ENCODE measurements around the gene PDE6D. TPM values are rescaled to one million over a fixed set of nuclear protein-coding genes. Genes with fewer than 3 reads are reported as not detected.
A peak's percentile ranks its signal among the peaks of the same experiment; 100 is the strongest.

PDE6D gene
- total and polyA plus RNA-seq, 2 experiments from 2014 or later = 35.2 to 55.6 TPM

- TF ChIP-seq ETS1 (IDR thresholded peaks at IDR 0.05) (no peak), POLR2AphosphoS5 (IDR thresholded peaks at IDR 0.05; ENCODE audit: low read depth) (peak; percentile 1), NANOG (IDR thresholded peaks at IDR 0.05; ENCODE audit: borderline replicate concordance) (no peak)
Observed at GRCh38 chr2:231710799-231711676, 70.0 kb downstream of the PDE6D start (continued).

- Histone ChIP-seq H4K20me1 (replicated peaks; ENCODE audit: insufficient read depth) (peaks cover 17% of the 10 kb centered on the region), H2AFZ (no peak overlapping the region), H3K36me3 (ENCODE audit: insufficient read depth) (peaks cover 29% of the 10 kb centered on the region), H3K9me2 (ENCODE audit: insufficient read depth) (no peaks in the 10 kb centered on the region), H3K4me2 (peak overlapping the region; percentile 100), H3K27me3 (ENCODE audit: insufficient read depth) (no peaks in the 10 kb centered on the region), H3F3A (replicated peaks; ENCODE audit: low read depth) (peaks cover 52% of the 10 kb centered on the region), H3K27ac (ENCODE audit: low read depth) (peak overlapping the region; percentile 99), H3K4me1 (ENCODE audit: insufficient read depth) (peaks cover 38% of the 10 kb centered on the region), H3K79me2 (replicated peaks; ENCODE audit: insufficient read depth) (peaks cover 68% of the 10 kb centered on the region), H3K4me3 (peak overlapping the region; percentile 88)
- DNase-seq (ENCODE audit: low spot score) (peak; percentile 67), ATAC-seq (no peak; the same call in 2 of the 3 replicates)
- H3K4me3 Mint-ChIP-seq = peak overlapping the region; percentile 95
- H3K9me3 Mint-ChIP-seq = peaks cover 22% of the 10 kb centered on the region
- H3K36me3 Mint-ChIP-seq (ENCODE audit: low read depth) = peaks cover 57% of the 10 kb centered on the region
- H3K27me3 Mint-ChIP-seq (ENCODE audit: insufficient read depth, low read depth, poor library complexity) = peaks cover 70% of the 10 kb centered on the region
- H3K27ac Mint-ChIP-seq = peak overlapping the region; percentile 99
- peaks cover 32% of the 10 kb centered on the region for H3K4me1 Mint-ChIP-seq
- TF ChIP-seq, protein P1, sequence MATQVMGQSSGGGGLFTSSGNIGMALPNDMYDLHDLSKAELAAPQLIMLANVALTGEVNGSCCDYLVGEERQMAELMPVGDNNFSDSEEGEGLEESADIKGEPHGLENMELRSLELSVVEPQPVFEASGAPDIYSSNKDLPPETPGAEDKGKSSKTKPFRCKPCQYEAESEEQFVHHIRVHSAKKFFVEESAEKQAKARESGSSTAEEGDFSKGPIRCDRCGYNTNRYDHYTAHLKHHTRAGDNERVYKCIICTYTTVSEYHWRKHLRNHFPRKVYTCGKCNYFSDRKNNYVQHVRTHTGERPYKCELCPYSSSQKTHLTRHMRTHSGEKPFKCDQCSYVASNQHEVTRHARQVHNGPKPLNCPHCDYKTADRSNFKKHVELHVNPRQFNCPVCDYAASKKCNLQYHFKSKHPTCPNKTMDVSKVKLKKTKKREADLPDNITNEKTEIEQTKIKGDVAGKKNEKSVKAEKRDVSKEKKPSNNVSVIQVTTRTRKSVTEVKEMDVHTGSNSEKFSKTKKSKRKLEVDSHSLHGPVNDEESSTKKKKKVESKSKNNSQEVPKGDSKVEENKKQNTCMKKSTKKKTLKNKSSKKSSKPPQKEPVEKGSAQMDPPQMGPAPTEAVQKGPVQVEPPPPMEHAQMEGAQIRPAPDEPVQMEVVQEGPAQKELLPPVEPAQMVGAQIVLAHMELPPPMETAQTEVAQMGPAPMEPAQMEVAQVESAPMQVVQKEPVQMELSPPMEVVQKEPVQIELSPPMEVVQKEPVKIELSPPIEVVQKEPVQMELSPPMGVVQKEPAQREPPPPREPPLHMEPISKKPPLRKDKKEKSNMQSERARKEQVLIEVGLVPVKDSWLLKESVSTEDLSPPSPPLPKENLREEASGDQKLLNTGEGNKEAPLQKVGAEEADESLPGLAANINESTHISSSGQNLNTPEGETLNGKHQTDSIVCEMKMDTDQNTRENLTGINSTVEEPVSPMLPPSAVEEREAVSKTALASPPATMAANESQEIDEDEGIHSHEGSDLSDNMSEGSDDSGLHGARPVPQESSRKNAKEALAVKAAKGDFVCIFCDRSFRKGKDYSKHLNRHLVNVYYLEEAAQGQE (IDR thresholded peaks at IDR 0.05; ENCODE audit: unreplicated experiment) = no peak
- TF ChIP-seq EZH2phosphoT487 (IDR thresholded peaks at IDR 0.05; ENCODE audit: unreplicated experiment) = no peak
- peak; percentile 51 for TF ChIP-seq POLR2AphosphoS5 (IDR thresholded peaks at IDR 0.05; ENCODE audit: low read depth)
- TF ChIP-seq NANOG (IDR thresholded peaks at IDR 0.05; ENCODE audit: borderline replicate concordance) = no peak
- no peak for TF ChIP-seq CREB1 (CRISPR knock-in tag; IDR thresholded peaks at IDR 0.05; ENCODE audit: low read depth)
- peak in 1 of 2 experiments; percentile 59; a peak in 3 of 4 replicates for TF ChIP-seq CTCF (conservative IDR thresholded peaks at IDR 0.05; ENCODE audit: low read depth in 2 of 2)
- no peak for TF ChIP-seq JUNB (IDR thresholded peaks at IDR 0.05; ENCODE audit: unreplicated experiment)
- TF ChIP-seq, protein P2, sequence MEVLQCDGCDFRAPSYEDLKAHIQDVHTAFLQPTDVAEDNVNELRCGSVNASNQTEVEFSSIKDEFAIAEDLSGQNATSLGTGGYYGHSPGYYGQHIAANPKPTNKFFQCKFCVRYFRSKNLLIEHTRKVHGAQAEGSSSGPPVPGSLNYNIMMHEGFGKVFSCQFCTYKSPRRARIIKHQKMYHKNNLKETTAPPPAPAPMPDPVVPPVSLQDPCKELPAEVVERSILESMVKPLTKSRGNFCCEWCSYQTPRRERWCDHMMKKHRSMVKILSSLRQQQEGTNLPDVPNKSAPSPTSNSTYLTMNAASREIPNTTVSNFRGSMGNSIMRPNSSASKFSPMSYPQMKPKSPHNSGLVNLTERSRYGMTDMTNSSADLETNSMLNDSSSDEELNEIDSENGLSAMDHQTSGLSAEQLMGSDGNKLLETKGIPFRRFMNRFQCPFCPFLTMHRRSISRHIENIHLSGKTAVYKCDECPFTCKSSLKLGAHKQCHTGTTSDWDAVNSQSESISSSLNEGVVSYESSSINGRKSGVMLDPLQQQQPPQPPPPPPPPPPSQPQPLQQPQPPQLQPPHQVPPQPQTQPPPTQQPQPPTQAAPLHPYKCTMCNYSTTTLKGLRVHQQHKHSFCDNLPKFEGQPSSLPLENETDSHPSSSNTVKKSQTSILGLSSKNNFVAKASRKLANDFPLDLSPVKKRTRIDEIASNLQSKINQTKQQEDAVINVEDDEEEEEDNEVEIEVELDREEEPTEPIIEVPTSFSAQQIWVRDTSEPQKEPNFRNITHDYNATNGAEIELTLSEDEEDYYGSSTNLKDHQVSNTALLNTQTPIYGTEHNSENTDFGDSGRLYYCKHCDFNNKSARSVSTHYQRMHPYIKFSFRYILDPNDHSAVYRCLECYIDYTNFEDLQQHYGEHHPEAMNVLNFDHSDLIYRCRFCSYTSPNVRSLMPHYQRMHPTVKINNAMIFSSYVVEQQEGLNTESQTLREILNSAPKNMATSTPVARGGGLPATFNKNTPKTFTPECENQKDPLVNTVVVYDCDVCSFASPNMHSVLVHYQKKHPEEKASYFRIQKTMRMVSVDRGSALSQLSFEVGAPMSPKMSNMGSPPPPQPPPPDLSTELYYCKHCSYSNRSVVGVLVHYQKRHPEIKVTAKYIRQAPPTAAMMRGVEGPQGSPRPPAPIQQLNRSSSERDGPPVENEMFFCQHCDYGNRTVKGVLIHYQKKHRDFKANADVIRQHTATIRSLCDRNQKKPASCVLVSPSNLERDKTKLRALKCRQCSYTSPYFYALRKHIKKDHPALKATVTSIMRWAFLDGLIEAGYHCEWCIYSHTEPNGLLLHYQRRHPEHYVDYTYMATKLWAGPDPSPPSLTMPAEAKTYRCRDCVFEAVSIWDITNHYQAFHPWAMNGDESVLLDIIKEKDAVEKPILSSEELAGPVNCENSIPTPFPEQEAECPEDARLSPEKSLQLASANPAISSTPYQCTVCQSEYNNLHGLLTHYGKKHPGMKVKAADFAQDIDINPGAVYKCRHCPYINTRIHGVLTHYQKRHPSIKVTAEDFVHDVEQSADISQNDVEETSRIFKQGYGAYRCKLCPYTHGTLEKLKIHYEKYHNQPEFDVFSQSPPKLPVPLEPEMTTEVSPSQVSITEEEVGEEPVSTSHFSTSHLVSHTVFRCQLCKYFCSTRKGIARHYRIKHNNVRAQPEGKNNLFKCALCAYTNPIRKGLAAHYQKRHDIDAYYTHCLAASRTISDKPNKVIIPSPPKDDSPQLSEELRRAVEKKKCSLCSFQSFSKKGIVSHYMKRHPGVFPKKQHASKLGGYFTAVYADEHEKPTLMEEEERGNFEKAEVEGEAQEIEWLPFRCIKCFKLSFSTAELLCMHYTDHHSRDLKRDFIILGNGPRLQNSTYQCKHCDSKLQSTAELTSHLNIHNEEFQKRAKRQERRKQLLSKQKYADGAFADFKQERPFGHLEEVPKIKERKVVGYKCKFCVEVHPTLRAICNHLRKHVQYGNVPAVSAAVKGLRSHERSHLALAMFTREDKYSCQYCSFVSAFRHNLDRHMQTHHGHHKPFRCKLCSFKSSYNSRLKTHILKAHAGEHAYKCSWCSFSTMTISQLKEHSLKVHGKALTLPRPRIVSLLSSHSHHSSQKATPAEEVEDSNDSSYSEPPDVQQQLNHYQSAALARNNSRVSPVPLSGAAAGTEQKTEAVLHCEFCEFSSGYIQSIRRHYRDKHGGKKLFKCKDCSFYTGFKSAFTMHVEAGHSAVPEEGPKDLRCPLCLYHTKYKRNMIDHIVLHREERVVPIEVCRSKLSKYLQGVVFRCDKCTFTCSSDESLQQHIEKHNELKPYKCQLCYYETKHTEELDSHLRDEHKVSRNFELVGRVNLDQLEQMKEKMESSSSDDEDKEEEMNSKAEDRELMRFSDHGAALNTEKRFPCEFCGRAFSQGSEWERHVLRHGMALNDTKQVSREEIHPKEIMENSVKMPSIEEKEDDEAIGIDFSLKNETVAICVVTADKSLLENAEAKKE (CRISPR knock-in tag; IDR thresholded peaks at IDR 0.05) = no peak
Observed at GRCh38 chr2:231709981-231710798, 70.9 kb downstream of the PDE6D start.

Measured in GM23338 (cell line).